Hematopoietic multipotent progenitor cell treated with erythropoietin and hydrocortisone succinate and interleukin-3 and kit ligand, for 6 days (in vitro differentiated cells): ENCODE measurements around the gene GPX5.
"Not testable (repeated sequence)": the region's sequence is repeated elsewhere in the genome, so short reads cannot be mapped to it uniquely, and the experiment has no call there.

Experiments
- DNase-seq: peaks from one replicate; pipeline ENCODE4 v3.0.0-alpha.2; 2015

The GPX5 gene, protein sequence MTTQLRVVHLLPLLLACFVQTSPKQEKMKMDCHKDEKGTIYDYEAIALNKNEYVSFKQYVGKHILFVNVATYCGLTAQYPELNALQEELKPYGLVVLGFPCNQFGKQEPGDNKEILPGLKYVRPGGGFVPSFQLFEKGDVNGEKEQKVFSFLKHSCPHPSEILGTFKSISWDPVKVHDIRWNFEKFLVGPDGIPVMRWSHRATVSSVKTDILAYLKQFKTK

DNA sequence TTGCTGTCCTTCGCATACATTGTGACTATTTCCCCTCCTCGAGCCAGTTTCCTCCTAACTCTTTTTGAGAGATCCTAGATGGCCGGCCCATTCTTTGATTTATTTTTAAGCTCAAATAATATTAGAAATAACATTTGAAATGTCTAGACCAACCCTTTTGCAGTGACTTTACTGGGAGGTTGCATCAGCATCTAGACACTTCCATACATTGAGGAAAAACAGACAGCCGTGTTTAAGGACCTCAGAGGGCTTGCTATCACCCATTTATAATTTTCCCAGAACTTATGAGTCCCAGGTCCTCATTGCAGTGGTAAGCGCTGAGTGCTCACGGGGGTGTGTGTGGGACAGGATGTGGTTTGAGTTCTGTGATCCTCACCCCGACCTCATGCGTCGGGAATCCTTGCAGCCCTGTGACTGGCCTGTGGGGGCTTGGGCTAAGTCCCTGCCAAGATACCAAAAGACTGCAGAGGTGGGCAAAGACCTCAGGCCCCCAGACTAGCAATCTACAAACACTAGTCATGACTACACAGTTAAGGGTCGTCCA lies at the start of gene GPX5:
Gene GPX5 (plus strand): TSS at position 386 of the 544 bp plus-strand sequence. CDS start 133 bp downstream, at position 519.
- DNase-seq: no peak

DNA sequence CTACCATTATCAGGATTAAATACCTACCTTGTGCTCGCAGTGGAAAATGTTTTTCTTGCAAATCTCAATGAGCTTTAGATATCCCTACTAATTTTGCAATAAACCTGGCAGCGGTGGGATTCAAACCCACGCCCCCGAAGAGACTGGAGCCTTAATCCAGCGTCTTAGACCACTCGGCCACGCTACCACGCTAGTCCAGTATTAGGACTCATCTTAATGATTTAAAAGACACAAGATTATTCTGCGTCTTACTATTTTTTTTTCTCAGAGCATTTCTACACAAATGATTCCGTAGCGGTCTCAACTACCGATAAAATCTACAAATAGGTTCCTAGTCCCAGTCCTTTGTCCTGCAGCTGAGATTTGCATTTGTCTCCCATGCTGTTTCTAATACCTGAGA lies 47.2 kb upstream of the GPX5 start:
- DNase-seq: no peak

DNA sequence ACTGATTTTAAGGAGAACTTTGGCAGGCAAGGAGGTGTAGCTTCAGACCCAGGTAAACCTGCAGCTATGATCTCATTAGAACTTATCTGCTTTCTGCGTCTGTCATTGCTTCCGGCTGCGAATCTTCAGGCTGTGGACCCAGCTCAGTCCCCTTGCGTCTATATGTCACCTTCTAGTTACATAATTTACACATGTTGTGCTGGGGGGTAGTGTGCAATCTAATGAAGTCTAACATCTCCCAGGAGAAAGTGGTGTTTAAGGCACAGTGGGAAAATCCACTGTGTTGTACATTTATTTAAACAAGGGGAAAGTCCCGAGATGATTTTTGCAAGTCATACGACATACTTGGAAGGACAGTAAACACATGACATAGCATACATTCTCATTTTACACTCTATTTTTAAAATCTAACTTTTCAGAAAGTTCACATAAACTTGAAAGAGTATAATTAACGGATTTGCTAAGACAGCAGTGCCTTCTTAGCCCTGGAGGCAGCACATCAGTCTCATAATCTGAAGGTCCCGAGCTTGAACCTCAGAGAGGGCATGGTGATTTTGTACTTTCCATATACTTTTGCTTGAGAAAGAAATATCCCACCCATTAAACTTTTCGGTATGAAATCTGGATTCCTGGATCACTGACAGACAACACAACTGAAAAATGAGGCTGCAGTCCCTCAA lies 45.3 kb upstream of the GPX5 start:
- DNase-seq: no peak

DNA sequence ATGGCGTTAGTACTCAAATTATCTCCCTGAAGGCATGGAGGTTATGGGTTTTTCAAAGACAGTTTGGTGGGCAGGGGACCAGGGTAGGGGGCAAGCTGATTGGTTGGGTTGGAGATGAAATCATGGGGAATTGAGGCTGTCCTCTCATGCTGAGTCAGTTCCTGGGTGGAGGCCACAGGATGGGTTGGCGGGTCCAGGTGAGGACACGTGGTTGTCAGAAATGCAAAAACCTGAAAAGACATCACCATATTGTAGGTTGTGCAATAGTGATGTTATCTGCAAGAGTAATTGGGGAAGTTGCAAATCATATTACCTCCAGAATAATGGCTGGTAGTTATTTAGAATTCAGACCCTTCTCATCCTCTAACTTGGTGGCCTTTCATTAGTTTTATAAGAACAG lies 40.2 kb upstream of the GPX5 start:
- DNase-seq: peak; percentile 4

DNA sequence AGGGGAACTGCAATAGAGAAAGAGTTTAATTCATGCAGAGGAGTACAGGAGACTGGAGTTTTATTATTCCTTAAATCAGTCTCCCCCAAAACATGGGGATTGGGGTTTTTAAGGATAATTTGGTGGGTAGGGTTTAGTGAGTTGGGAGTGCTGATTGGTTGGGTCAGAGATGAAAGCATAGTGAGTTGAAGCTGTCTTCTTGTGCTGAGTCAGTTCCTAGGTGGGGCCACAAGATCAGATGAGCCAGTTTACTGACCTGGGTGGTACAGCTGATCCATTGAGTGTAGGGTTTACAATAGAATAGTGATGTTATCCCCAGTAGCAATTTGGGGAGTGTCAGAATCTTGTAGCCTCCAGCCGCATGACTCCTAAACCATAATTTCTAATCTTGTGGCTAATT lies 39.1 kb upstream of the GPX5 start:
- no peak for DNase-seq

DNA sequence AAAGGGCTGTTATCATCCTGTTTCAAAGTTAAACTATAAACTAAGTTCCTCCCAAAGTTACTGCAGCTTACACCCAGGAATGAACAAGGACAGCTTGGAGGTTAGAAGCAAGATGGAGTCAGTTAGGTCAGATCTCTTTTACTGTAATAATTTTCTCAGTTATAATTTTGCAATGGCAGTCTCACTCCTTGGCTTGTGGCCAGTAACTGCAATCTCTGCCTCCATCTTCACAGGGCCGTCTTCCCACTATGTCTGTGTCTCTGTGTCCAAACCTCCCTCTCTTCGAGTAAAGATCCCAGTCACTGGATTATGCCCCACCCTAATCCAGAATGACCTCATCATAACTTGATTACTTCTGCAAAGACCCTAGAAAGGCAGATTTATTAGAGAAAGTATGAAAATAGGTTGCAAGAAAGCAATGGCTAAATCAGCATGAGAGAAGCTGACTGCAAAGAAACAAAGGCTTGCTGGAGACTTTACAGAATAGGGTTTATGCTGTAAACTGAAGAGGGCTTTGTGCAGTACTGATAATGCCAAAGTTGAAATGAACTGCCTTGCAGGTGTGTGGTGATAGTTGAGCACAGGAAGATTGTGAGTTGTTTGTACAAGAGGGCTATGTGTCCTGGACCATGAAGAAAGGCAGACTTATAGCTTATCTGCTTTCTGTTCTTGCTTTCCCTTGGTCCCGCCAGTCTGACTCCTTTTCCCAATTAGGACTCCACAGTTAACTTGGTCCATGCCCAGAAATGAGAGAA lies 38.5 kb upstream of the GPX5 start:
- DNase-seq: no peak

DNA sequence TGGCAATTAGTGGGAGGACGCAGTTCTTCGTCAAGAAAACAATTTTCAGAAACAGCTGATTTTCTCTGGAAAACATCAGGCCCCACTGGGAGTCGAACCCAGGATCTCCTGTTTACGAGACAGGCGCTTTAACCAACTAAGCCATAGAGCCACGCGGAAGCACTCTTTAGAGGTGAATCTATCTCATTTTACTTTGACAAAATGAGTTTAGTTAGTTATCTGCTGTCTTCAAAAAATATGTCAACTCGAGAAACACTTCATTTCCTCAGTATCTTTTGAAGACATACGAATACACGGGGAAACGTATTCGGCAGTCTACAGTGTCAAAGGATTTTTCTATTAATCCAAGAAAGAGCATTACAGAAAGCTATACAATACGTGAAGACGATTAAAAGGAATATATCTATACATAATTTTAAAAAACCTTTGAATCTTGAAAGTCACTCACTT lies 36.7 kb upstream of the GPX5 start:
- DNase-seq: peak; percentile 78

DNA sequence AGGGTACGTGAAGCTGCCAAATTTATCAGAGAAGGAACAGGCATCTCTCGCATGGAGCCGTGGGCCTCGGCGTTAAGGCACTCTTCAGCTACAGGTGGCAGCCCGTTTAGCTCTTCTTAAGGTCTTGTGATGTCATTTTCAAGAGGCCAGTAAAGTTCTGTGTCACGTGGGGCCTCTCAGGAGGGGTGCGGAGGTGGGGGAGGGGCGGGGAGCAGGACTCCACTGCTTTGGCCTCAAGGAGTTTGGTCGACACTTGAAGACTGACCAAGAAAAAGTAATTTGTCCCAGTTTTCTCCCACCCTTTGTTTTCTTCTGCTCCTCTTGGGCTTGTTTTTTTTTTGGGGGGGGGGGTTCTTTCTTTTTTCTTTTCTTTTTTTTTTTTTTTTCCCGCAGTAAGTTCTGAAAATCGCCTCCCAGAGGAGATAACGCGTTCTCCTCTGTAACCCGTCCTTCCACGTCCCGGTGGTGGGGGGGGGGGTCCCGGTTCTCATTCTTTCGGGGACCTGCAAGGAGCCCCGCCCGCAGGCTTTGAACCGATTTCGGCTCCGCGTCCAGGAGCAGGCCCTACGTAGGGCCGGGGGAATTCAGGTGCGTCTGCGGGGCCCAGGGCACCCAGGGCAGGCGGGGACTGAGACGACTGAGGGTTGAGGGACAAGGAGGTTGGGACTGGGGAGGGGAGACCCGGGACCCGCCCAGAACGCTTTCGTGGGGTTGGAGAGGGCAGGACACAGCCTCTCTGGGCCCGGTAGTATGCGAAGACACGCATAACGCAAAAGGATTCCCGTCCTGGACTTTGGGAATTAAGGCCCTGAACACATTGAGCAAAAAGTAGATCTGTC lies 36.1 kb upstream of the GPX5 start:
- DNase-seq: peak; percentile 84

DNA sequence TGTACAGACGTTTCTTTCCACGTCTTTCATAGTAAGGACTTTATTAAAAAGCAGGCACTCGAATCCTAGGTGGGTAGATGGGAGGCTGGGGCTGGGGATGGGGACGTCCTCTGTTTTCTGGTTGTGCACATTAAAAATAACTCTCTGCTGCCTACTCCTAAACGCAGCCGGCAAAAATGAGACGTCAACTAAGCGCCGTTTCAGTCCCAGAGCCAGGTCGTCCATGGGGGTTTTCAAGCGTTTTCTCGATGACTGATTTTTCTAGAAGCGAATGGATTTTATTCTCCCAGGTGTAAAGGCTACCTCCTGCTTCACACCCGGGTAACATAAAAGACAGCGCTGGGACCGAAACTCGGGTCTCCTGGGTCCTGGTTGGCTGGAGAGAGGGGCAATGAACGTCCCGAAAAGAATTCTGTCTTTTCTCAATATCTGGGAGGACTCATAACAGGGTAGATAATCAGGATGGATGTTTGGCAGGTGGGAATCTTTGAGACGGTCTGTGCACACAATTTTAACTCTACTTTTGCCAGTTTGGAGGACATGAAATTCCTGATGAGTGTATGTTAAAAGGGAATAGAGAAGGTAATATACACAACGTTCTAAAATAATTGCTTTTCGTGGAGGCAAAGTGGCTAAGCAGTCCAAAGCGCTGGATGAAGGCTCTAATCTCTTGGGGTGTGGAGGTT lies 35.3 kb upstream of the GPX5 start:
- peak; percentile 17 for DNase-seq

DNA sequence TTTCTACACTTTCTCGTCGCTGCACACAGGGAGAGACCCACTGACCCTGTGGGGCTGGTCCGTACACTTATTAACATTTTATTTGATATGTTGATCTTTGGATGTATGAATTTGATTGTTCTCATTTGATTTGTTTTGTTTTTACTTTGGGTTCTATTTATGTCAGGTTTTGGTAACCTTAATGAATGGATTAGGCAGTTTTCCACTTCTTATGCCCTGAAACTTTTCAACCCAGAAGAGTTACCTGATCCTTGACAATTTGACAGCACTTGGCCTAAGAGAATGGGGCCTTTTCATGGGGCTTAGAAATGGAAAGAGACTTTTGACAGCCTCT lies 33.7 kb upstream of the GPX5 start:
- no peak for DNase-seq

DNA sequence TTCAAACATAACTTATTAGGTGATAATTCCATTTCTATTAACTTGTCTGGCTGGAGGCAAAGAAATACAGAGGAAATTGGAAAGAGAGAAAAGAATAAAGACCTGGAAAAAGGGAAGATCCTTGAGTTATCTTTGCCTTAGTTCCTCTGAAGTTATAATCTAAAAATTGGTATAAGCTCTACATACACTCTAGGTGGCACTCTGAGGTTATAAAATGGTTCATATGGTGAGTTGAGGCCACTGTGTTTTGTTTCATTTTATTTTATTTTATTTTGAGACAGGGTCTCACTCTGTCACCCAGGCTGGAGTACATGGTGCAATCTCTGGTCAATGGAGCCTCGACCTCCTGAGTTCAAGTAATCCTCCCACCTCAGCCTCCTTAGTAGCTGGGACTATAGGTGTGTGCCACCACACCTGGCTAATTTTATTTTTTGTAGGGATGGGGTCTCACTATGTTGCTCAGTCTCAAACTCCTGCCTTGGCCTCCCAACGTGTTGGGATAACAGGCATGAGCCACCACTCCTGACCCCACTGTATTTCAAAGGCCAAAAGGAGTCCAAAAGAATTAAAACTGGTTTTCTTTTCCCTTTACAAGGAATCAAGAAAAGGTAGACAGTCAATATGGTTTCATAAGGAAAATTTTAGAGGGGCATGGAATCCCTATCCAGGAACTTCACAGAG lies 29.4 kb upstream of the GPX5 start:
- DNase-seq: peak; percentile 32

DNA sequence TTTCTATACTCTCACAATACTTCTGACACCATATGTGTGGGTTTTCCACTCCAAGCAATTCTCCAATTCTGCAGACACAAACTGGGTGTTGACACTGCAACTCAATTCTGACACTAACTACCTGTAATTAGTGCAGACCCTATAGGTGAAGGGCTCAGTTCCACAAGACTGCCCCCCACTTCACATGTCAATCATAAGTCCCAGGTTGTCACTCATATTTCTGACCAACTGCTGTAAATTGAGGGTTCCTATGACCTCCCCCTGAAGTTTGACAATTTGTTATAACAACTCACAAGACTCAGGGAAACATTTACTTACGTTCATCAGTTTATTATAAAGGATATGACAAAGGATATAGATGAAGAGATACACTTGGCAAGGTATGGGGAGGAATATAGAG lies 28.4 kb upstream of the GPX5 start:
- no peak for DNase-seq

DNA sequence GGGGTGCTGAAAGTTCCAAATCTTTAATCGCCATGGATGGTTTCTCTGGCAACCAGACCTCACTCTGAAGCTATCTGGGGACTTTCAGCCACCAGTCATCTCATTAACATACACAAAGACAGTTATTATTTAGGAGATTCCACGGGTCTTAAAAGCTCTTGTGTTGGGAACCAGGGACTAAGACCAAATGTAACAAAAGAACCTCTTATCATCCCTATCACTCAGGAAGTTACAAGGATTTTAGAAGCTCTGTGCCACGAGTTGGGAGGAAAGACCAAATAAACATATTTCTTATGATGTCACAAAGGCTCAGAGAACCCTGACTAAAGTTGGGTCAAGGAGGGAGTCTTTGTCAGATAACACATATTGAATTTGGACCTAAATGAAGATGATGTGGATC lies 27.8 kb upstream of the GPX5 start:
- DNase-seq: no peak

DNA sequence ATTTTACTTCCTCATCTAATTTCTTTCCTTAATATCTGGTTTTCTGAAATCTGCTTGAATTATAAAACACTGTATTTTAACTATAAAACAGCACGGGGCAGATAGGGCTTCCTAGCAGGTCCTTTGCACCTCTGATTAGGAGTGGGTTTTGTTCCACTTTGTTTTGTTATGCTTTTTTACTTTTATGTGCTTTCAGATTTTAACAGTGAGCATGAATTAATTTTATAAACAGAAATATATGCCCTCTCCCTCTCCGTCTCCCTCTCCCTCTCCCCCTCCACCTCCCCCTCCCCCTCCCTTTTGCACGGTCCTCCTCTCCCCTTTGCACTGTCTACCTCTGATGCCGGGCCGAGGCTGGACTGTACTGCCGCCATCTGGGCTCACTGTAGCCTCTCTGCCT lies 24.4 kb upstream of the GPX5 start:
- DNase-seq: no peak

DNA sequence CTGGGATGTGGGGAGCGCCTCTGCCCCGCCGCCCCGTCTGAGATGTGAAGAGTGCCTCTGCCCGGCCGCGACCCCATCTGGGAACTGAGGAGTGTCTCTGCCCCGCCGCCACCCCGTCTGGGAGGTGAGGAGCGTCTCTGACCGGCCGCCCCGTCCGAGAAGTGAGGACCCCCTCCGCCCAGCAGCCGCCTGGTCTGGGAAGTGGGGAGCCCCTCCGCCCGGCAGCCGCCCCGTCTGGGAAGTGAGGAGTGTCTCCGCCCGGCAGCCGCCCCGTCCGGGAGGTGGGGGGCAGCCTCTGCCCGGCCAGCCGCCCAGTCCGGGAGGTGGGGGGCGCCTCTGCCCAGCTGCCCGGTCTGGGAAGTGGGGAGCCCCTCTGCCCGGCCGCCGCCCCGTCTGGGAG lies 23.5 kb upstream of the GPX5 start:
- not testable (repeated sequence) for DNase-seq

DNA sequence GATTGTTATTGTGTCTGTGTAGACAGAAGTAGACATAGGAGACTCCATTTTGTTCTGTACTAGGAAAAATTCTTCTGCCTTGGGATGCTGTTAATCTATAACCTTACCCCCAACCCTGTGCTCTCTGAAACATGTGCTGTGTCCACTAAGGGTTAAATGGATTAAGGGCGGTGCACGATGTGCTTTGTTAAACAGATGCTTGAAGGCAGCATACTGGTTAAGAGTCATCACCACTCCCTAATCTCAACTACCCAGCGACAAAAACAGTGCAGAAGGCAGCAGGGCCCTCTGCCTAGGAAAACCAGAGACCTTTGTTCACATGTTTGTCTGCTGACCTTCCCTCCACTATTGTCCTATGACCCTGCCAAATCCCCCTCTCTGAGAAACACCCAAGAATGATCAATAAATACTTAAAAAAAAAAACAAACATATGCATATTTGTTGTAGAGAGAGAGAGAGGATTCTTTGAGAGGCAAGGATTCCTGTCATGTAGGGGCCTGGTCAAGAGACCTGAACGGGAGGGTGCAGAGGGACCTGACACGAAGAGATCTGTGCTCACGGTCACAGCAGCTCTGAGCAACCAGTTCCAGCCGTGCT lies 22.9 kb upstream of the GPX5 start:
- not testable (repeated sequence) for DNase-seq

DNA sequence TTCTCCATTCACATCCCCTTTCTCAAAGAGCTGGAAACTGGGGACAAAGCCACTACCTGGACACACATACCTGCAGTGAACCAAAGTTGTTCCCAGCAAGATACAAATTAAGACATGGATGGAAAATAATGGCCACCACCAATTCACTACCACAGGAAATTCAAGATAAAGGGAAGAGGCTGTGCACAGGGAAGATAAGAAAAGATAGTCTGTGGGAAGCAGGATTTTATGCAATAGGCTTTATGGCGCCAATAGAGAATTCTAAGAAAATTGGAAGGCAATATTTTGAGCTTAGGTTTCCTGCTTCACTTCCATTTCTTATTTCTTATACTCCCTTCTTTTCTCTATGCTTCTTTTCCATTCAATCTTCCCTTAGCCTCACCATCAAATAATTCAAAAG lies 19.9 kb upstream of the GPX5 start:
- no peak for DNase-seq

DNA sequence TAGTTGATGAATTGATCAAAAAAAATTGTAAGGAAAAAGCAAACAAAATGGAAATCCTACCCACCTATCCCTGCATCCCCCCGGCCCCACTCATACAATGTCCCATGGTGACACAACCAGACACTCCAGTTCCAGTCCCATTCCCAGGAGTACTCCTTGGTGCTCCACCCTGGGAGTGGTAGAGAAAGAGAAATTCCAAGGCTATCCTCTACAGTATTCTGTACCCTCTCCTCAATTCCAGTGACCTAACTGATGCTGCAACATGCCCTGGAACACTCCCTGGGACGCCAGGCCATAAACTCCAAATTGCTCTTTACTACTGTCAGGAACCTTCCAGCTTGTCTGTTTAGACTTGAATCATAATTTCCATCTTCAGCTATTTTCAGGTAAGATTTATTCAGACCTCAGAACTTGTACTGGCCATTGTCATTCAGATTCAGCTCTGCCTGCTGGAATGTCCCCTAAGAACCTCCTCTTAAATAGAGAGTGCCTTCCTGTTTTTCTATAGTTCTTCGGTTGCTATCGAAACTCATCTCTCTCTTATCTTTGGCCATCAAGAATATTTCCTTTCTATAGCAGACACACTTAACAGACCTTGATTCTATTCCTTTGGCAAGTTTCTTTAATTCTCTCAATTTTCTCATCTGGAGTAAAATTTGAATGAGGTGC lies 18.7 kb upstream of the GPX5 start:
- peak; percentile 6 for DNase-seq

DNA sequence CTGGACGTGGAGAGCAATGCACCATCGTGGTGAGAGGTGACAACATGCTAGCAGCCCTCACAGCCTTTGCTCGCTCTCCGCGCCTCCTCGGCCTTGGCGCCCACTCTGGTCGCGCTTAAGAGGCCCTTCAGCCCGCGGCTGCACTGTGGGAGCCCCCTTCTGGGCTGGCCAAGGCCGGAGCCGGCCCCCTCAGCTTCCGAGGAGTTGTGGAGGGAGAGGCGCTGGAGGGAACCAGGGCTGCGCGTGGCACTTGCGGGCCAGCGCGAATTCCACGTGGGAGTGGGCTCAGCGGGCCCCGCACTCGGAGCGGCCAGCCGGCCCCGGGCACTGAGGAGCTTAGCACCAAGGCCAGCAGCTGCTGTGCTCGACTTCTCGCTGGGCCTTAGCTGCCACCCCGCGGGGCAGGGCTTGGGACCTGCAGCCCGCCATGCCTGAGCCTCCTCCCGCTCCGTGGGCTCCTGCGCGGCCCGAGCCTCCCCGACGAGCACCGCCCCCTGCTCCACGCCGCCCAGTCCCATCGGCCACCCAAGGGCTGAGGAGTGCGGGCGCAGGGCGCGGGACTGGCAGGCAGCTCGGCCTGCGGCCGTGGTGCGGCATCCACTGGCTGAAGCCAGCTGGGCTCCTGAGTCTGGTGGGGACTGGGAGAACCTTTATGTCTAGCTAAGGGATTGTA lies 13.9 kb upstream of the GPX5 start:
- DNase-seq: no peak

DNA sequence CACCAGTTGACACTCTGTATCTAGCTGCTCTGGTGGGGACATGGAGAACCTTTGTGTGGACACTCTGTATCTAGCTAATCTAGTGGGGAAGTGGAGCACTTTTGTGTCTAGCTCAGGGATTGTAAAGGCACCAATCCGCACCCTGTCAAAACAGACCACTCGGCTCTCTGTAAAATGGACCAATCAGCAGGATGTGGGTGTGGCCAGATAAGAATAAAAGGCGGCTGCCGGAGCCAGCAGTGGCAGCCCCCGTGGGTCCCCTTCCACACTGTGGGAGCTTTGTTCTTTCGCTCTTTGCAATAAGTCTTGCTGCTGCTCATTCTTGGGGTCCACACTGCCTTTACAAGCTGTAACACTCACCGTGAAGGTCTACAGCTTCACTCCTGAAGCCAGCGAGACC lies 13.3 kb upstream of the GPX5 start:
- DNase-seq: not testable (repeated sequence)
